HFF-Myc (cell line): Measurements from ENCODE around the gene BMF.
"Not testable (repeated sequence)": the region's sequence is repeated elsewhere in the genome, so short reads cannot be mapped to it uniquely, and the experiment has no call there.

Source experiments
- DNase-seq: peaks from one replicate; pipeline ENCODE4 v3.0.0-alpha.2; 2011; ENCODE audit warnings: low read depth; ENCODE audit errors: extremely low read depth
- H3K4me3 ChIP-seq: replicated peaks from 2 replicates; pipeline ENCODE4 v1.5.1; 2011; ENCODE audit warnings: low read depth, mild to moderate bottlenecking, control low read depth, low read length
- TF ChIP-seq, protein P1 (sequence below): IDR thresholded peaks from 2 replicates; pipeline ENCODE4 v1.5.1; 2012; ENCODE audit warnings: mild to moderate bottlenecking, low read depth, low read length, control low read depth; ENCODE audit errors: missing control alignments

The BMF gene

DNA sequence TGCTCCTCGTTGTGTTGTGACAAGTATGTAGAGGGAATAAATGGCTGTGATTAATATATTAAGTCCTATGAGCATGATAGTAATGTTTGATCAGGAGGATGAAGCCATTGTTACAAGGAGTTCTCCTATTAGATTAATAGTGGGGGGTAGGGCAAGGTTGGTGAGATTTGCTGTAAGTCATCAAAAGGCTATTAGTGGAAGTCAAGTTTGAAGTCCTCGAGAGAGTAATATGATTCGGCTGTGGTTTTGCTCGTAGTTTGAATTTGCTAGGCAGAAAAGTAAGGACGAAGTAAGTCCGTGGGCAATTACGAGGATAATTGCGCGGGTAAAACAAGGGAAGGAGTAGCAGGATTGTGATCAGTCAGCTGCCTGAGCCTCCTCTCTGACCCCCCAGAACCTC, 26.2 kb upstream of the BMF start:
- no peak overlapping the region for H3K4me3 ChIP-seq
- TF ChIP-seq, protein P1, sequence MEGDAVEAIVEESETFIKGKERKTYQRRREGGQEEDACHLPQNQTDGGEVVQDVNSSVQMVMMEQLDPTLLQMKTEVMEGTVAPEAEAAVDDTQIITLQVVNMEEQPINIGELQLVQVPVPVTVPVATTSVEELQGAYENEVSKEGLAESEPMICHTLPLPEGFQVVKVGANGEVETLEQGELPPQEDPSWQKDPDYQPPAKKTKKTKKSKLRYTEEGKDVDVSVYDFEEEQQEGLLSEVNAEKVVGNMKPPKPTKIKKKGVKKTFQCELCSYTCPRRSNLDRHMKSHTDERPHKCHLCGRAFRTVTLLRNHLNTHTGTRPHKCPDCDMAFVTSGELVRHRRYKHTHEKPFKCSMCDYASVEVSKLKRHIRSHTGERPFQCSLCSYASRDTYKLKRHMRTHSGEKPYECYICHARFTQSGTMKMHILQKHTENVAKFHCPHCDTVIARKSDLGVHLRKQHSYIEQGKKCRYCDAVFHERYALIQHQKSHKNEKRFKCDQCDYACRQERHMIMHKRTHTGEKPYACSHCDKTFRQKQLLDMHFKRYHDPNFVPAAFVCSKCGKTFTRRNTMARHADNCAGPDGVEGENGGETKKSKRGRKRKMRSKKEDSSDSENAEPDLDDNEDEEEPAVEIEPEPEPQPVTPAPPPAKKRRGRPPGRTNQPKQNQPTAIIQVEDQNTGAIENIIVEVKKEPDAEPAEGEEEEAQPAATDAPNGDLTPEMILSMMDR = no peak
- DNase-seq = no peak

DNA sequence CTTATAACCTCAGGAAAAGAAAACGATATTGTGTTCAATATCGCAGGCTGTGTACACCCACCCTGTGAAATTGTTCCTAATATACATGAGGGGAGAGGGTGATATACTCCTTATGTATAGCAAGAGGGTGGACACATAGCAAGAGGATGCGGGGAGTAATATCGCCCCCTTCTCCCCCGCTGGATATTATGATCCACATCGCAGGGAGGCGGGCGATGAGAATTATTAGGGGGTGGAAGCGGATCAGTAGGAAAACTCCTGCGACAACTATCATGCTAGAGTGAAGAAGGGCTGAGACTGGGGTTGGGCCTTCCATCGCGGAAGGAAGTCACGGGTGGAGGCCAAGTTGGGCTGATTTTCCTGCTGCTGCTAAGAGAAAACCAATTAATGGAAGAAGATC, 24.9 kb upstream of the BMF start:
- TF ChIP-seq, protein P1 = no peak
- H3K4me3 ChIP-seq = no peak overlapping the region
- DNase-seq = no peak

DNA sequence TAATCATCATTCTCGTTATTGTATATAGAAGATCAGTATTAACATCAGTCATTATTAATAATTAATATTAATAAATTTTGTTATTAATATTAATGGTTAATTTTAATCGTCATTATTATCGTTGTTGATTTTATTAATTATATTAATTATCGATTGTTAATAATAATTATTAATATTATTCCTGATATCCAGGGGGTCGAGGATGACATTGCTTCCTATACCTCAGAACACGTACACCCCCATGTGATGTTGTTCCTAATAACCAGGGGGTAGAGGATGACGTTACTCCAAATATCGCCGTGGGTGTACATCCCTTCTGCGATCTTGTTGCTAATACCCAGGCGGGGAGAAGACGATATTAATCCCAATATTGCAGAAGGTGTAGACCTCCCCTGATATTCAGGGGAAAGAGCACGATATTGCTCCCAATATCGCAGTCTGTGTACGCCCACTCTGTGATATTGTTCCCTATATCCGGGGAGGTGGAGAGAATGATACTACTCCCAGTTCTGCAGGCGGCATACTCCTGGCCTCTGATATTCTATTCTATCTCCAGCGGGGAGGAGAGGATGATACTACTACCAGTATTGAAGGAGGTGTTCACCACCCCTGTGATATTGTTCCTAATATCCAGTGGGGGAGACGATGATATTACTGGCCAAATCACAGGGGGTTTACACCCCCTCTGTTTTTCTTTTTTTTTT, 22.3 kb upstream of the BMF start:
- TF ChIP-seq, protein P1 = no peak
- DNase-seq = no peak
- no peak overlapping the region for H3K4me3 ChIP-seq

DNA sequence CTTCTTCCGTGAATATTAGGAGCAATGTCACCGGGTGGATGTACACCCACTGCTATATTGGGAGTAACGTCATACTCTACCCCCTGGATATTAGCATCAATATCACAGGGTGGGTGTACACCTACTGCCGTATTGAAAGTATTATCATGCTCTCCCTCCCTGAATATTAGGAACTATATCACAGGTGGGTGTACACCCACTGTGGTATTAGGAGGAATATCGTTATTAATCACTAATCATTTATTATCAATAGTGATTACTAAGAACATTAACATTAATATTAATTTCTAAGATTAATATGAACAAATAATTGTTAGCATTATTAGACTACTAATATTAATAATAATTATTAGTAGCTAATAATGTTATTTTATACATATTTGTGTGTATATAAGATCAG, 21.4 kb upstream of the BMF start:
- H3K4me3 ChIP-seq = no peak overlapping the region
- TF ChIP-seq, protein P1 = no peak
- no peak for DNase-seq

DNA sequence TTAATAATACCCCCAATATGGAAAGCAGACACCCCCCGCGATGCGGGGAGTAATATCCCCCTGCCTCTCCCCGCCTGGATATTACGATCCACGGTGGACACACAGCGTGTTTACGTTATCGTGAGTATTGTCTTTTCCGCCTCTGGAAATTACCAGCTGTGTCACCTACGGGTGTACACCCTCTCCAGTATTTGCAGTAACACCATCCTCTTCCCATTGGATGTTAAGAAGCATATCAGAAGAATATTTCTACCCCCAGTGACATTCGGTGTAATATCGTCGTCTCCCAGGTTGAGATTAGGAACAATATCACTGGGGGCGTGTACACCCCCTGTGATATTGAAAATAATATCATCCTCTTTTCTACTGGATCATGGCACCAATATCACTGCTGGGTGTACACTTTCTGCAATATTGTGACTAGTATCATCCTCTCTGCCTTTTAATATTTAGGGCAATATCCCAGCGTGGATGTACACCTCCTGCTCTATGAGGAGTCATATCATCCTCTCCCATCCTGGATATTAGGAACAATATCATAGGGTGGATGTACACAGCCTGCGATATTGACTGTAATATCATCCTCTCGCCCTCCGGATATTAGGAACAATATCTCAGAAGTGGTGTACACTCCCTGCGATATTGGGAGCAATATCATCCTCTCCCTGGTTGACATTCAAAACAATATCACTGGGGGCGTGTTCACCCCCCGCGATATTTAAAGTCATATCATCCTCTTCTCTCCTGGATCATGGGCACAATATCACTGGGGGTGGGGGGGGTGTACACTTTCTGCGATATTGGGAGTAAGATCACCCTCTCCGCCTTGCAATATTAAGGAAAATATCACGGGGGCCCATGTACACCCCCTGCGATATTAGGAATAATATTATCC, 20.3 kb upstream of the BMF start:
- TF ChIP-seq, protein P1 = no peak
- no peak for DNase-seq
- no peak overlapping the region for H3K4me3 ChIP-seq

DNA sequence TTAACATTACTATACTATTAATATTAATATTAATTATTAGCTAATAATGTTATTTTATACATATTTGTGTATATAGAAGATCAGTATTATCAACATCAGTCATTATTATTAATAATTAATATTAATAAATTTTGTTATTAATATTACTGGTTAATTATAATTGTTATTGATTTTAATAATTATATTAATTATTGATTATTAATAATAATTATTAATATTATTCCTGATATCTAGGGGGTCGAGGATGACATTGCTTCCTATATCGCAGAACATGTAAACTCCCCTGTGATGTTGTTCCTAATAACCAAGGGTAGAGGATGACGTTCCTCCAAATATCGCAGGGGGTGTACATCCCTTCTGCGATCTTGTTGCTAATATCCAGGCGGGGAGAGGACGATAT, 17.3 kb upstream of the BMF start:
- TF ChIP-seq, protein P1 = no peak
- DNase-seq = no peak

DNA sequence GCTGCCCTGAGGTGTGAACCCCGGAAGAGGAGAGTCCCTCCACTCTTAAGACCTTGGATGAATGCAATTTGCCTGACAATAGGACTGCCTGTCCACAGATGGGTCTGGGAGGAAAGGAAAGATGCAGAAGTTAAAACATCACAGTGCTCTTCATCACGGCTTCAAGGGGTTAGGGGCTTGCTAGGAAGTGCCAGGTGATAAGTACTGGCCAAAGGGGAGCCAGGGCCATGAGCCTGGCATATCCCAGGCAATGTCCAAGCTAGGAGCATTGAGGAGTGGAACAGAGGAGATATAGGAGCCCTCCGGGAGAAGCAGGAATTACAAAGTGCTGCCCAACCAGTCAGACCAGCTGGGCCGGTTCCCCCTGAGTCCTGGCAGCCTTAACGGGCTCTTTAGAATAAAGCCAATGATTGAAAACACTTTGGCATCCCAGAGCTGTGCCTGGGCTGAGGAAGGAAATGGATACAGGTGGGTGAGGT, 16.2 kb upstream of the BMF start:
- not testable (repeated sequence) for DNase-seq, H3K4me3 ChIP-seq

More for the DNA sequence above, 17.3 kb upstream of the BMF start:
- no peak overlapping the region for H3K4me3 ChIP-seq

DNA sequence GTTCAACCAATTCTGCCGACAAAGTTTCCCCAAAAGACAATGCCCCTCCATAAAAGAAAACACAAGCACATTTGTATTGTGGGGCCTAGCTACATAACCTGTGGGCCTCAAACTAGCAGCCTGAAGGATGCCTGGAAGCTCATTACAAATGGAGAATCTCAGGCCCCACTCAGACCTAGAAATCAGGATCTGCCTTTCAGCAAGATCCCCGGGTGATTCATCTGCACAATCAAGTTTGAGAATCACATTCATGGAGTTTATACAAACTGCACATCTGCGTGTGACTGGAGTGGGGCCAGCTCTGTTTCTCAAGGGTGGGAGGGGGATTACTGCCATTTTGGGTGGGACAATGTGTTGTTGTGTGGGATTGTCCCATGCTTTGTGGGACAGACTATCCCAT, 15.7 kb upstream of the BMF start:
- not testable (repeated sequence) for DNase-seq

DNA sequence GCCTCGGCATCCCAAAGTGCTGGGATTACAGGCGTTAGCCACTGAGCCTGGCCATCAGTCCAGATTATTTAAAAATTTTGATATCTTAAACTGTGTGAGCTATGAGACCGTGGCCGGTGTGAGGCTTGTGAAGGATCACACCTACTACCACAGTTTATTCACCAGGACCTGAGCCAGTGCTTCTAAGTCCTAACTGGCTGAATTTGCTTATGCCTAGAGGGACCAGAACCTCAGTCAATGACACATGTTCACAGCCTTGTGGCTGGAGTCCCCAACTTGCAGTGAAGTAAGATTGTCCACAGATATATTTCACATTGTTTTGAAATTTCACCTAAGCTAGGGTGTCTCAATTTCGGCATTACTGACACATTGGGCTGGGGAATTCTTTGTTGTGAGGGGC, 15.2 kb upstream of the BMF start:
- not testable (repeated sequence) for H3K4me3 ChIP-seq, DNase-seq

More for the DNA sequence above, 15.7 kb upstream of the BMF start:
- H3K4me3 ChIP-seq = not testable (repeated sequence)

DNA sequence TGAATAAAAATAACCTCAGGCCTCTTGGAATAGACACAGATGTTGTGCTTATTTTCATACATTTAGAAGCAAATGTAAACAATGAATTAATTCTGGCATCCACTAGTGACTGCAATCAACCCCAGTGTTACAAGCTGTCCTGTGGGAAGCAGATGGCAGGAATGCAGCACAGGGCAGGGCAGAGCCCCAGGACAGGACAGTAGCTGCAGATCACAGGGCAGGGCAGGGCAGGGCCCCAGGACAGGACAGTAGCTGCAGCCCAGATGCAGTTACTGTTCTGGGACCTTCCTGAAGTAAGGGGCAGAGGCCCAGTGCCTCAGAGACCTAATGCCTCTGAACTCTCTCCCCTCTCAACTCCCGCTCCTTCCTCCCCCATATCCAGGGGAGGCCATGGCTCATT, 14.3 kb upstream of the BMF start:
- not testable (repeated sequence) for DNase-seq, H3K4me3 ChIP-seq
